ENCODE results near the gene MYMX. TPM values are rescaled to one million over a fixed set of nuclear protein-coding genes. Genes with fewer than 3 reads are reported as not detected.
"Not testable (repeated sequence)": the region's sequence is repeated elsewhere in the genome, so short reads cannot be mapped to it uniquely, and the experiment has no call there.

The MYMX gene
- total RNA-seq, 1 experiment from 2014 or later = not detected

DNA sequence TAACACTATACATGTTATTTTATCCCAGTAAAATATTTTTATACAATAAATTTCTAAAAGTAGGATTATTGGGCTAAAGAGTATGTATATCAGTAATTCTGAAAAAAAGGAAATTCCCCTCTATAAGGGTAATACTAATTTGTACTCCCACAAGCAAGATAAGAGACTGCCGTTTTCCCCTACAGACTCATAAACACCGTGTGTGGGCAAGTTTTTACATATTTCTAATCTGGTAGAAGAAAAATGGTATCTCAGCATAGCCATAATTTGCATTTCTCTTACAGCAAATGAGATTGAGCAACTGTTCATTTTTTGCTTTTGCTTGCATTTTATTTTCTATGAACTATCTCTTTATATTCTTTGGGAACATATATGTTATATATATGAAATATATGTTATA is 26.0 kb upstream of the MYMX start:
- Mint-ChIP-seq H3K4me1 (ENCODE audit: low read depth, unreplicated experiment) (peaks cover 18% of the 10 kb centered on the region), H3K4me3 (ENCODE audit: low read depth, unreplicated experiment) (no peak overlapping the region), H3K9me3 (ENCODE audit: low read depth, unreplicated experiment) (no peaks in the 10 kb centered on the region), H3K27me3 (ENCODE audit: unreplicated experiment) (peaks cover 34% of the 10 kb centered on the region), H3K36me3 (ENCODE audit: insufficient read depth, unreplicated experiment) (no peaks in the 10 kb centered on the region), H3K27ac (ENCODE audit: unreplicated experiment) (no peak overlapping the region)
- no TSS peak for BruUV-seq (replicated peaks)
- DNase-seq = no peak
- CTCF ChIA-PET = no interaction called here
- intact Hi-C loops (cut with micrococcal nuclease; ENCODE audit: unreplicated experiment) = no loop called here
- TF ChIP-seq CTCF (IDR thresholded peaks at IDR 0.05; ENCODE audit: unreplicated experiment) = no peak

DNA sequence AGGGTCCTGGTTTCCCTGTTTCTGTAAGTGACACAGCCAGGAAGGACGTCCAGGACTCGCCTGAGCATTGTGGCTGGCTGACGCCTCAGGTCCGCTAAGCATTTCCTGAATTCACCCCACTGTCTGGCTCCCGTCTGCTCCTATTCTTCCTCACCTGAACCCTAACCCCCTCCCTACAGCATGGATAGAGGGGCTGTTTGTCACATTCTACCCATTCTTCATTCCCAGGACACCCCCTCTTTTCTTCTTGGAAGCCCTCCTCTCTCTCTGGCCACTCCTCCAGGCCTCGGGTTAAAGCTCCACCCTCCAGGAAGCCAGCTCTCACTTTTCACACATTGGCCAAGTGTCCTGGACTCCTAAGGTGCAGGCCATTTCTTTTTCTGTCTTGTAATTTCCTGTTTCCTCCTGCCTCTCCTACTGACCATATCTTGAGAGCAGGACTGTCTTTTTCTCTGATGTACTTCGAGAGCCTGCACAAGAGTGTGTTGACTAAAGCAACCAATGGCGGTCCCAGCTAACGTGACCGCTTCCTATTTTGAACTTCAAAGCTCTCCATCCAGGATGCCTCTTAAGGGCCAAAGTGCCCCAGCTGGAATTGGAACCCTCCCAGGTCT is 24.2 kb upstream of the MYMX start:
- Mint-ChIP-seq H3K36me3 (ENCODE audit: insufficient read depth, unreplicated experiment) (no peaks in the 10 kb centered on the region), H3K27ac (ENCODE audit: unreplicated experiment) (peak overlapping the region; percentile 10), H3K9me3 (ENCODE audit: low read depth, unreplicated experiment) (no peaks in the 10 kb centered on the region), H3K27me3 (ENCODE audit: unreplicated experiment) (peaks cover 23% of the 10 kb centered on the region), H3K4me1 (ENCODE audit: low read depth, unreplicated experiment) (peaks cover 9% of the 10 kb centered on the region), H3K4me3 (ENCODE audit: low read depth, unreplicated experiment) (no peak overlapping the region)
- DNase-seq = no peak
- intact Hi-C loops (cut with micrococcal nuclease; ENCODE audit: unreplicated experiment) = no loop called here
- no peak for TF ChIP-seq CTCF (IDR thresholded peaks at IDR 0.05; ENCODE audit: unreplicated experiment)
- BruUV-seq (replicated peaks) = no TSS peak
- CTCF ChIA-PET = interaction anchor here (1.0 kb wide), 1 partner anchor 11 kb away, joined by 3 read pairs; no protein-coding TSS in a partner anchor

DNA sequence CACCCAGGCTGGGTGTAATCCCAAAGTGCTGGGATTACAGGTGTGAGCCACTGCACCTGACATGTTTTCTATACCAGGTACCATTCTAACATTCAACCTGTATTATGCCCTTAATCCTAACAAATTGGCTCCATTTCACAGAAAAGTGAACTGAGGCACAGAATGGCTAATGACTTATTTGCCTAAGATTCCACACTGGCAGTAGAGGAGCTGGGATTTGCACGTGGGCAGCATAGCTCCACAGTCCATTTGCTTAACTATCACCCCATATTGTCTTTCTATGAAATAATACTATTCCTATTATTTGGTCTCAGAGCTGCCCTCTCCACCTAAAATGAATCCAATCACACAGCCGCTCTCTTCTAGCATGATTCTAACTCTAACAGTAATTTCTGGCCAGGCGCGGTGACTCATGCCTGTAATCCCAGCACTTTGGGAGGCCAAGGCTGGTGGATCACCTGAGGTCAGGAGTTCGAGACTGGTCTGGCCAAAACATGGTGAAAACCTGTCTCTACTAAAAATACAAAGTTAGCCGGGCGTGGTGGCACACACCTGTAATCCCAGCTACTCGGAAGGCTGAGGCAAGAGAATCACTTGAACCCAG is 23.3 kb upstream of the MYMX start:
- Mint-ChIP-seq H3K4me3 (ENCODE audit: low read depth, unreplicated experiment) (no peak overlapping the region), H3K27me3 (ENCODE audit: unreplicated experiment) (peaks cover 23% of the 10 kb centered on the region), H3K4me1 (ENCODE audit: low read depth, unreplicated experiment) (peaks cover 9% of the 10 kb centered on the region), H3K36me3 (ENCODE audit: insufficient read depth, unreplicated experiment) (no peaks in the 10 kb centered on the region), H3K27ac (ENCODE audit: unreplicated experiment) (no peak overlapping the region), H3K9me3 (ENCODE audit: low read depth, unreplicated experiment) (no peaks in the 10 kb centered on the region)
- no peak for TF ChIP-seq CTCF (IDR thresholded peaks at IDR 0.05; ENCODE audit: unreplicated experiment)
- intact Hi-C loops (cut with micrococcal nuclease; ENCODE audit: unreplicated experiment) = no loop called here
- CTCF ChIA-PET = interaction anchor here (1.0 kb wide), 1 partner anchor 10 kb away, joined by 3 read pairs; no protein-coding TSS in a partner anchor
- no peak for DNase-seq
- BruUV-seq (replicated peaks) = no TSS peak

- Mint-ChIP-seq H3K27ac (ENCODE audit: unreplicated experiment) (no peak overlapping the region), H3K27me3 (ENCODE audit: unreplicated experiment) (peaks cover 19% of the 10 kb centered on the region), H3K36me3 (ENCODE audit: insufficient read depth, unreplicated experiment) (no peaks in the 10 kb centered on the region), H3K4me1 (ENCODE audit: low read depth, unreplicated experiment) (peaks cover 9% of the 10 kb centered on the region), H3K4me3 (ENCODE audit: low read depth, unreplicated experiment) (no peak overlapping the region), H3K9me3 (ENCODE audit: low read depth, unreplicated experiment) (no peaks in the 10 kb centered on the region)
- no peak for TF ChIP-seq CTCF (IDR thresholded peaks at IDR 0.05; ENCODE audit: unreplicated experiment)
- CTCF ChIA-PET = interaction anchor here (1.0 kb wide), 1 partner anchor 27 kb away, joined by 4 read pairs; no protein-coding TSS in a partner anchor
- BruUV-seq (replicated peaks) = no TSS peak
- intact Hi-C loops (cut with micrococcal nuclease; ENCODE audit: unreplicated experiment) = no loop called here
- no peak for DNase-seq
Observed at GRCh38 chr6:44194326-44194725, 22.4 kb upstream of the MYMX start.

- CTCF ChIA-PET; DNase-seq; H3K4me3 Mint-ChIP-seq (ENCODE audit: low read depth, unreplicated experiment); BruUV-seq (replicated peaks); H3K27ac Mint-ChIP-seq (ENCODE audit: unreplicated experiment); H3K36me3 Mint-ChIP-seq (ENCODE audit: insufficient read depth, unreplicated experiment); H3K9me3 Mint-ChIP-seq (ENCODE audit: low read depth, unreplicated experiment); intact Hi-C loops (cut with micrococcal nuclease; ENCODE audit: unreplicated experiment); H3K4me1 Mint-ChIP-seq (ENCODE audit: low read depth, unreplicated experiment): not testable (repeated sequence)
- peaks cover 14% of the 10 kb centered on the region for H3K27me3 Mint-ChIP-seq (ENCODE audit: unreplicated experiment)
Observed at GRCh38 chr6:44196351-44196750, 20.4 kb upstream of the MYMX start.
